ENCODE results near the gene DTX3.
"Not testable (repeated sequence)": the region's sequence is repeated elsewhere in the genome, so short reads cannot be mapped to it uniquely, and the experiment has no call there.

The DTX3 gene

DNA sequence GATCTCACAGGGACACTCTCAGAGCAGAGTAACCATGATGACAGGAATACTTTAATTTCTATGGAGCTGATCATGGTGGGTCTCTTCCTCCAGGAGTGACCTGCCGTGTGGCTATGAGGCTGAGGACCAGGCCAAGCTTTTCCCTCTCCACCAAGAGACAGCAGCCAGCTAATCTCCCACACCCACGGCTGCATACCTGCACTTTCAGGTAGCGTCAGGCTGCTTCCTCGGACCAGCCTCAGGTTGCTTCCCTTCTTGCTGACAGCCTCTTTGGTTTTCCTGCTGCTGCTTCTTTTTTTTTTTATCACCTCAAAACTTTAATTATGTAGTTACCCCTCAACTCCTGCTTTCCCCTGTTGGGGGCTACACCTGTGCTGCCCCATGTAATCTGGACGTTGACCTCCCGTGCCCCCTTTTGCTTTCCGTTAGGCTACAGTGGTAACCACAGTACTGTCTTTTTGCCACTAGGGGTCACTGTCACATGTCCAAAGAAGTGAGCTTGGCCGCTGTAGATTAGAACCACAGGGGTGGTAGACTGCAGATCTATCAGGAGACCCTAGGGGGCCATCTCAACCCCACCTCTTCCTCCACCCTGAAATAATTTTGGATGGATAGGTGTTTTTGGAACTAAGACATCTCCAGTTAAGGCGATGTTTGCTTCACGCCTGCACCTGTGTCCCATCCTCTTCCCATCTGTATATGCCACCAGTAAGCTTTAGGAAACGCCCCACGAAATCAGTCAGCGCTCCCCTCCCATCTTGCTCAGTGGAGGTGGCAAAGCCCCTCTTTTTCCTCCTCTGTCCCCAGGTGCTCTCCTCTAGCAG lies 21.4 kb upstream of the DTX3 start:
- DNase-seq = peak; percentile 50 to 79

DNA sequence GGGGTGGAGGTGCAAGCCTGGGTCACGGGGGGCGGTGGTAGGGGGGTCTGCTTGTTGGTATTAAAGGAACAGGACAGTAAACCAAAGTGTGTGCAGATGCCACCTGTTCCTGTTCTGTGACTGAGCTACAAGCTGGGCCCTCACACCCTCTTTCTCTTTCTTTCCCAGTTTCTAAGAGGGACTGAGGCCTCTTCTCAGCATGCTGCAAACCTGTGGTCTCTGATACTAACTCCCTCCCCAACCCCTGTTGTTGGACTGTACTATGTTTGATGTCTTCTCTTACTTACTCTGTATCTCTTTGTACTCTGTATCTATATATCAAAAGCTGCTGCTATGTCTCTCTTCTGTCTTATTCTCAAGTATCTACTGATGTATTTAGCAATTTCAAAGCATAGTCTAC lies 20.6 kb upstream of the DTX3 start:
- no peak for DNase-seq

DNA sequence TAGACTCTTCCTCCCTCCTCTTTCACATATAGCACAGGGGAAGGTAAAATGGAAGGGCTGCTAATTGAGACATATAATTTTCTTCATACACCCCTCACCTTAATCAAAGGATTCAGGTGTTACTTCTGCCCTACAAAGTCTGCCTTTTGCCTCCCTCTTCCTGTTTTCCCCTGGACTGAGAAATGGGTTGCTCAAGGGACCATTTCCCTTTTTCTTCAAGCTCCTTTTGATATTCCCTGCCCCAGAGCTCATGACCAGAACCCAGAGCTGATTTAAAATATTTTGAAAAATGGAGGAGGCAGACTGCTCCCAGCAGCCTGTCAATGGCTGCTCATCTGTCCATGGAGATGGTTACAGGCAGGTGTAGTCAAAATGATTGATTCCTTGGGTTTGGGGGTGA lies 19.9 kb upstream of the DTX3 start:
- DNase-seq = no peak

DNA sequence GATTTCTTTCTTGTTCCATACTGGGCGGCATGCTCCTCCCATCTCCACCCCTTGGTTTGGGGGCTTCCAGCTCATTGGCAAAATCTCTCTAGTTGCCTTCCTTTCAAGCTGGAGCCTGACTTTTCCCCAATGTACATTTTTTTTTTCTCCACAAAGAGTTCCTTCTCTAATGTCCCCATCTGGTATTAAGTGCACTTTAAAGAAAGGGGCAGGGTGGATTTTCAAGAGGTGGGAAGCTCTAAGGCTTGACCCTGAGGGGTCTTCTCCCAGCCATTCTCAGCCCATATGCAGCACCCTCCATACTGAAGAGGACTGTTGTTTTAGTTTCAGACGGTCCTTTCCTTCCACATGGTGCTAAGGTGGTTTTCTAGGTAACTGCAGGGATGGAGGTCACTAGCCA lies 19.5 kb upstream of the DTX3 start:
- no peak for DNase-seq

DNA sequence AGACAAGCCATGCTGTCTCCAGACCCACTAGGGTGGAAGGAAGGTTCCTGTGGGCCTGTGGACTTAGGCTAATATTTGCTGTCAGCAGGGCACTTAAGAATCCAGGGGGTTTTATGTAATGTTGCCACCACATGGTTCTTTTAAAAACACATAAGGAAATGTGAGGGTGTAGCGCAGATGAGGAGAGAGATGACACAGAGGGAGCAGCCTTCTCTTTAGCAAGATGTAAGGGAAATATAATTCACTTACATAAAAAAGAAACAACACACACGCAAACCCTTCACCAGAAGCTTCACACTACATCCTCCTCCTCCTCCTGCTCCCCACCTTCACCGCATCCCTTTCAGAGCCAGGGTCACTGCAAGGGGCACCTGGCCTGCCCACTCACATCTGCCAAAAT lies 18.5 kb upstream of the DTX3 start:
- DNase-seq = no peak

DNA sequence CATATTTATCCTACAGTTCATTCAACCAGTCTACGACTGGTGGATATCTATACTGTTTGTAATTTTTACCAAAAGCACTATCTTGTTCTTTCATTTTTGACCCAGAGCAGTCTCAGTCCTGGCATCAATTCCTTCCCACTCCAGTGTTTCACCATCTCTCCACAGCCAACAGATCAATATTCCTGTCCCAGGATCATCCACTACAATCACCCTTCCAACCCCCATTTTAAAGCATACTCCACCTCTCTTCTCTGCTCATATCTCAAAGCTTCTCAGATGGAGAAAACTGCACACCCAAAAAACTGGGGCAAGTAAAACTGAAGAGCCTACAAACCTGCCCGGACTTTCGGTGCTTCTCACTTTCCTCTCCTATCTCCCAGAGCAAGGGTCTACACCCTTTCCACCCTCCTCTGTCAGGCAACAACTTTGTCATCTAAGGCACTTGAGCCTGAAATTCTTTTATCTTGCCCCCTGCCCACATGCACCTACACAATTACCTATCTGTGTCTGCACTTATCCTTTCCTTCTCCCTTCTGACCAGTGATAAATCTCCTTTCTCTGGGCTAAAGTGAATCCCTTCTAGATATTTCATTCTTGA lies 17.7 kb upstream of the DTX3 start:
- no peak for DNase-seq

DNA sequence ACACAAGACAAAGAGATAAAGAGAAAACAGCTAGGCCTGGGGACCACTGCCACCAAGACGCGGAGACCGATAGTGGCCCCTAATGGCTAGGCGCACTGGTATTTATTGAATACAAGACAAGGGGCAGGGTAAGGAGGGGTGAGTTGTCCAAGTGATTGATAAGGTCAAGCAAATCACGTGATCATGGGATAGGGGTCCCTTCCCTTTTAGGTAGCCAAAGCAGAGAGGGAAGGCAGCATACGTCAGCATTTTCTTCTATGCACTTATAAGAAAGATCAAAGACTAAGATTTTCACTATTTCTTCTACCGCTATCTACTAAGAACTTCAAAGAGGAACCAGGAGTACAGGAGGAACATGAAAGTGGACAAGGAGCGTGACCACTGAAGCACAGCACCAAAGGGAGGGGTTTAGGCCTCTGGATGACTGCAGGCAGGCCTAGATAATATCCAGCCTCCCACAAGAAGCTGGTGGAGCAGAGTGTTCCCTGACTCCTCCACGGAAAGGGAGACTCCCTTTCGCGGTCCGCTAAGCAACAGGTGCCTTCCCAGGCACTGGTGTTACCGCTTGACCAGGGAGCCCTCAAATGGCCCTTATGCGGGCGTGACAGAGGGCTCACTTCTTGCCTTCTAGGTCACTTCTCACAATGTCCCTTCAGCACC lies 15.5 kb upstream of the DTX3 start:
- DNase-seq = not testable (repeated sequence)

DNA sequence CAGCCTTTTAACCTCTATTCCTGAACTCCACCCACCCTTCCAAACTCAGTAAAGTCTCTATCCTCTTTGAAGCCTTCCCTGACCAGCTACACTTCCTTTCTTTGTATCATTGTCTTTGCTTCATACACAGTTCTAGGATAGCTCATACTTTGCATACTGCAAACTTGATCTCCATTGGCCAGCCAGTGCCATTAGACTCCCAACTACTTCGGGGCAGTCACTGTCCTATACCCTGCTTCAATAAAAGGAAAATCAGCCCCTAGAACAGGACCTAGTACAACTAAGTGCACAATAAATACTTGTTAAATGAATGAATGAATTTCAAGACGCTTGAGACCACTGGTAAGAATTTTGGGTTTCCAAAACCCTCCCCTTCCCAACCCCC lies 14.2 kb upstream of the DTX3 start:
- DNase-seq = no peak

DNA sequence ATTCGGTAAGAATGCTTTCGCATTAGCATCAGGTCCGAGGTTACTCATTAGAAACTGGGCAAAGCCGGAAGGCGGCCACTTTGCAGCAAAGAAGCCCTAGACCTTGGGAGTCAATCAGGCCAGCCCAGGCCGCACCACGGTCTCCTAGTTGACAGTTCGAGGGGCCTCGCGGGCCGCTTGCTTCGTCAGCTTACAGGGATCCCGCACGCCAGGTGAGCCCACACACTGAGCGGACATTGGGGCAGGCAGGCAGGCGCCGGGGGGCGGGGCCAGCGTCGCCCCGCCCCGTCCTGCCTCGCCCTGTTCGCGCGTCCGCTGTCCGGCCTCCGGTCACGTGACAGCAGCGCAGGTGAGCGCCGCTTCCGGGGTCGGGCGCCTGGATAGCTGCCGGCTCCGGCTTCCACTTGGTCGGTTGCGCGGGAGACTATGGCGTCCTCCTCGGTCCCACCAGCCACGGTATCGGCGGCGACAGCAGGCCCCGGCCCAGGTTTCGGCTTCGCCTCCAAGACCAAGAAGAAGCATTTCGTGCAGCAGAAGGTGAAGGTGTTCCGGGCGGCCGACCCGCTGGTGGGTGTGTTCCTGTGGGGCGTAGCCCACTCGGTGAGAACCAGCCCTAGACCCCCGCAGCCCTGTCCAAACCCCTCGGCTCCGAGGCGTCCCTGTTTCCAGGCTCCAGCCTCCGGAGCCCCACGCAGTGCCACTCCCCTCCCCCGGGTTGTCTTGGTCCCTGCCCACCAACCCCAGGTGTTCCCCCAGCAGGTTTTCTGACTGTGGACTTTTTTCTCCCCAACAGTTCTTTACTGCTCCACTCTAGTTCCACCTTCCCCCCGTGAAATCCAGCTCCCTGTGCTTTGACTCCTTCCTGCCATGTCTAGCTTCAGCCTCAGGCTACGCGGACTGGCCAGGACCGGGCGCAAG lies 13.5 kb upstream of the DTX3 start, which contains the start of gene PIP4K2C:
Gene PIP4K2C (plus strand): TSS at position 329 of the 918 bp plus-strand sequence. CDS start 98 bp downstream, at position 427.
- DNase-seq = peak; percentile 13 to 64

DNA sequence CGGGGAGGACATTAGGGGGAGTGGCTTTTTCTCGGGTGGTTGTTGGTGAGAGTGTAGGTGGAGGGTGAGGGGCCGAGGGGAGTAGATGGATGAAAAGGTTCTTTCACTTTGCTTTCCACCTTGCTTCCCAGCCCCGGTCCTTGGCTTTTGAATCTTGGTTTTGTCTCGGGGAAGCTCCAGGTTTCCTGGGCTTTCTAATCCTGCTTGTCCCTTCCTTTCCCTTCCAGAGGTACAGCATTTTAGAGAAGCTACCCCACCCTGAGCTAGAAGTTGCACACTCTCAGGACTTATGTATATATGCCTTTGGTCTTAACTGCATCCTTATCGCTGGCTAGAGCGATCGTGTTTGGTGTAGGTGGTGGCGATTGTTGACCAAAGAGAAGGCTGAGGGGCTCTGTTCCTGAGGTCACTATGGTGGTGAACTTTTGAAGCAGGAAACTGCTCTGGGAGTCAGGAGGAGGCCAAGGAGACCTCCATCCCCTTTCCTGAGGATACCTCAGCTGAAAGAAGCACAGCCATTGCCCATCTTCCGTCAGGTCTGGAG lies 12.8 kb upstream of the DTX3 start:
- no peak for DNase-seq

DNA sequence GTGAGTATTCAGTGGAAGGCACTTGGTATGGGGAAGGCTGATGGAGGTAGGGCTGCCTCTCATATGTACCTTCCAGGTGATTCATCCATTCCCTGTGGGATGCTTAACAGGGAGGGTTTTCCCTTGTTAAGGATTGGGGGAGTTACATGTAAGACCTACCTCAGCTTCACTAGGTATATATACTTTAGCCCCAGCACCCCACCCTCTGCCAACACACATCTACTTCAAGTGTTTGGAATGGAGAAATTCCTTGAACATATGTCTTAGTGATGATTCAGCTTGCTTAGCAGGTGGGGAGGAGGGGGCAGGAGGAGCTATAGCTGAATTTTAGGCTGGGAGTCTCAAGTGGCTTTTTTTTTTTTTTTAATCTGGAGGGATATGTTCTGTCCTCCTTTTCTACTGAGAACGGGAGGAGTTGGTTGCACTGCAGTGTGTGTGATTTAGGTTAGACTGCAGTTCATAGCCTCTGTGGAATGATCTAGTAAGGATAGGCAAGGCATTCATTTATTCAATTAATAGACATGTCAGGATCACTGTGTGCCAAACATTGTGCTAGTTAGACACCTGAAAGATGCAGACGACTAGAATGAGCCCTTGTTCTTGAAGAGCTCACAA lies 12.0 kb upstream of the DTX3 start:
- DNase-seq = no peak

DNA sequence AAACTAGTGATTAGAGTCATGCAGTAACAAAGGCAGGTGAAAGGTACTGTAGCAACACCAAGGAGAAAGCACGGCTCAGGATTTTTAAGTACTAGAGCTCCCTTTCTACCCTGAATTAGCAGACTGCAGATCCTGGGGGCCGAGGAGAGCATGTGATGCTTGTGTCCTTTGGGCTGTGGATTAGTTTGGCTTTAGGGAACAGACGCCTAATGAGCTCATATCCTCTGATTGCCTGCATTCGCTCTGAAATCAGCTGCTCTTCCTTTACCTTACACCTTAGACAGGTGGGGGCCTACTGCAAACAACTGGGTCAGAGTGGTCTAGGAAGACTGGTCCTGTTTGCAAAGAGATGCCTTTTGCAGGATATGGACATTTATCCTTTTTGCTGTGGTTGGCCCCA lies 11.4 kb upstream of the DTX3 start:
- no peak for DNase-seq

DNA sequence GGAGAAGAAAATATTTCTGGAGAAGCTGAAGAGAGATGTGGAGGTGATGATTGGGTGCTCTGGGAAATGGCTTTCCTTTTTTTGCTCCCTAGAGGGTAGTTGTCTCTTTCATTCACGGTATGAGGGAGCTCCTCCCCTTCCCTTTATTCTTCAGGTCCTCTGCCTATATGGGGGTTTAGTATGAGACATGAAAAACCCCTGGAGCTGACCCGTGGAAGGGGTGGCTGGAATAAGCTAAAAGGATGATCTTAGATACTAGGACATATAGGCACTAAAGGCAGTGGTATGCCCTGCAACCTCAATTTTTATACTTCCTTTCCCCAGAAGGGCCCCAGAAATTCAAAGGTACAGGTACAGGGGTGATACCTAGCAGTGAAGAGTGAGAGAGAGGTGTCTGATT lies 4.2 kb upstream of the DTX3 start:
- DNase-seq = no peak

DNA sequence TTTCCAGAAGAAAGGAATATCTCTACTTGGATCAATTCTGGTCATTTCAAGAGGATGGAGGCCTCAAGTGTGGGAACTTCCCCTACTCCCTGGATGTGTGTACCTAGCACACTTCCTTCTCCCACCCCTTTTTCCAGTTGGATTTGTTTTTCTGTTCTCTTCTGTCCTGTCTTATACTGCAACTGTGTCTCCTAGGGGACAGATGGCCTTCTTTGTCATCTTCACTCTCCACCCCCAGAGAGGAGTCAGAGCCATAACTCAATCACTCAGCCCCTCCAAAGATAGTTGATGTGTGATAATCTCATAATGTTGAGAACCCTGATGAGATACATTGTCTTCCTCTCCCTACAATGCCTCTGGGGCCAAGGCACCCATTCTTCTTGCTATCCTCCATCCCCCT lies 2.1 kb upstream of the DTX3 start:
- DNase-seq = no peak

DNA sequence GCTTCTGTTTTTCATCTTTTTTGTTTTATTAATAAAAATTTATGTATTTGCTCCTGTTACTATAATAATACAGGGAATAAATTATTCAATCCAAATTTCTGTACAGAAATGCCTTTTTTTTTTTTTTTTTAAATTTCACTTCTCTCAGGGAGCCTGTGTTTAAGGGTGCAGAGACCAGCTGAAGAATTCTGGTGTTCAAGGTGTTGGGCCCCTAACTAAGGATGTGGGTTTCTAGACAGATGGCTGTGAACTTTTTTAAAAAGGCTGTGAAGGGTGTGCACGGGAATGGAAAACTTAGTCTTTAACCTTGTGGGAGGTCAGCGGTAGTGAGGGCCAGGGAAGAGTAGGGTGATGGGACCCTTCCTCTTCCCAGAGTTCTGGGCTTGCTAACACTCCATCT lies 1.3 kb upstream of the DTX3 start:
- no peak for DNase-seq

DNA sequence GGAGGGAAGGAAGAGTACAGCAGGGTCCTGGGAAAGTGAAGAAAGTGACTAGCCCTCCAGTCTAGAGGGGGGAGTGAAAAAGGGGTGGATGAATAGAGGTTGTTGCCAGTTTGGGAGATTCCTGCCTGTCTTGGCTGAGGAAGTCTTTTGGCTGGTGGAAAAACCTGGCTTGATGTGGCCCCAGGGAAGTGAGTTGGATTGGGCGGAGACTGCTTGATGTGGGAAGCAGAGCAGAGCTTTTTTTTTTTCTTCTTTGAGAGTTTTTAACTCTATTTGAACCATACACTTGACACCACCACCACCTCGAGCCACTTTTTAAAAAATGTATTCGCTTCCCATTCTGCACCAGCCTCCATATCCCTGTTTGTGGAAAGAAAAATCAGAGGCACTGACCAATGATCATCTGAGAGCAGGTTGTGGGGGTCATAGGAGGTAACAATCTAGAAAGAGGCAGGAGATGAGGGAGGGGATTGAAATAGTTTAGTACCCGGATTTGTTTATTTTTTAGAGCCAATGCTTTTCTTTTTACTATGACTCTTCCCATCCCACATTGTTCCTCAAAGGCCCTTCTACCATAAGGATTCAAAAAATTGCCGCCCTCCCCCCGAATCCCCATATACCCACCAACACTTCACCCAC lies 690 bp upstream of the DTX3 start:
- peak in 1 of 2 experiments; percentile 39 for DNase-seq

DNA sequence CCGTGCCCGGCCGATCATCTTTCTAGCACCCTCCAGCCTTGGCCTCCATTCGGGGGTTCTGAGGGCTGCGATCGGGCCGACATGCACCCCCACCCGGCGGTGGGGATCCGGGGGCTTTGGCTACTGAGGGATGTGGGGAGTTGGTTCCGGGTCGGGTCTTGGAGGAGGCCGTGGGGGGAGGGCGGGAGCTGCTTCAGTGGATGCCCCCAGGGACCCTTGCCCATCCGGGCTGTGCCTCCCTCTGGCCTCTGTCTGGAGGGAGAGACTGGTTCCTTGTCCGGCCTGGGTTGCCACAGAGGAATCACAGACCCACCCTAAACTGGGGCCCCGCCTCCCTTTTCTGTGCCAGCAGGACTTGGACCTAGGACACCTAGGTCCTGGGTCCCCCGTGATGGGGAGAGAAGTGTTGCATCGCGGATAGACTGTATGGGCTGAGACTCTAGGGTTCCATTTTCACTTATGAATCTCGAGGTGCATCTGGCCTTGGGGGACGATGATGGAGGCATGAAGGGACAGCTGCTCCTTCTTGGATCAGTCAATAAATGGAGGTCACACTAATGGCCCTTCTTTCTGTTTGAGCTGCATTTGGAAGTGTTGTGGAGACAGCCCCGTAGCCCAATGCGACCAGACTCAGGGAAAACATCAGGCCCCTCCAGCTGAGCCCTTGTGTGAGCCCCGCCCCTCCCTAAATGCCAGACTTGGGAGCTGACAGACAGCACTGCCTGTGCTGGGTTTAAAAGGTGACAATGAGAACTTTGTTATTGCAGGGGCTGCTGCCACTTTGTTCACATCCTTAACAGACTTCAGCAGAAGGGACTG lies 577 bp downstream of the DTX3 start:
- DNase-seq = no peak

DNA sequence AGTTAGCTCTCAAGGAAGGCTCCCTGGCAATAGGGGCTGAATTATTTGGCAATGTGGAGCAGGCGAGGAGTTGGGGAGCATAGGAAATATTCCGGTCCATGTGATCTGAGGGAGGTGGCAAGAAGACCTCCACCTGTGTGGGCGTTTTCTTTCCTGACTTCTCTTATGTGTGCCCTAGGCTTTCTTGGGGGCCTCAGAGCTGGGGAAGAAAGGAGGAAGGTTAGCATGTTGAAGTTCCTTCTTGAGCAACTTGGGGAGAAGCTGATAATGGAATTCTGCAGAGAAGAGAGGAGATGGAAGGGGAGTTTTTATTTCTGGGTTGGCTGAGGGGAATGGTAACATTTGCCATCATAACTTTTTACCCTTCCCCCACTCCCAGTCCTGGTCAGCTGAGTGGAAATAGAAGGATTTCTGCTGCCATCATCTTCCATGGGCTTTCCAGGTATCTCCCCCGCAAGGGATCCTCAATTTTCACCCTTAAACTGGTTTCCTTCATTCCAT lies 1.2 kb downstream of the DTX3 start:
- no peak for DNase-seq

DNA sequence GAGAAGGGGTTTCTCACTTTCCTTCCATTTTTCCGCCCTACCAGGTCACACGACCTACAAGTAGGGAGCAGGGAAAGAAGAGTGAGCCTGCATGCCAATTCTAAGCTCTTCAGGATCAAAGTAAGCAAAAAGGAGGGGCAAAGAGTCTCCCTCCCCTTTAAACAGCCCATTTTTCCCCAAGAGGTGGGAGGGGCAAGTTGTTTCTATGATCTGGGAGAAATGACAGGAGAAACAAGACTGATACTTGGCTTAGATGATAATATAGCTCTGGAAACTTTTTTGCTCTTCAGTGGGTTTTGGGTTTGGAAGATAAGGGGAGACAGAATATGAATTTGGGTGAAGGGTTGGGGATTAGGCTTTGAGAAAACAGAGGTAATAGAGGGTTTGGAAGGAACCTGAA lies 1.8 kb downstream of the DTX3 start:
- DNase-seq = no peak

DNA sequence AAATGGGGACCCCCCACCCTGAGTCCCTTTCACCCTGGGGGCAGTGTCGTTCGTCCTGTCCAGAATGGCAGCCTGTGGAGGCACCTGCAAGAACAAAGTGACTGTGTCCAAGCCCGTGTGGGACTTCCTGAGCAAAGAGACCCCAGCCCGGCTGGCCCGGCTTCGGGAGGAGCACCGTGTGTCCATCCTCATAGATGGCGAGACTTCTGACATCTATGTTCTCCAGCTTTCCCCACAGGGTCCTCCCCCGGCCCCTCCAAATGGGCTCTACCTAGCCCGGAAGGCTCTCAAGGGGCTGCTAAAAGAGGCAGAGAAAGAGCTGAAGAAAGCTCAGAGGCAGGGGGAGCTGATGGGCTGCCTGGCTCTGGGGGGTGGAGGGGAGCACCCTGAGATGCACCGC lies 2.2 kb downstream of the DTX3 start:
- no peak for DNase-seq

Data from NCI-H446 (cell line).